HepG2 (cell line): ENCODE results near the gene TARDBP. TPM values are rescaled to one million over a fixed set of nuclear protein-coding genes. Genes with fewer than 3 reads are reported as not detected.
A peak's percentile ranks its signal among the peaks of the same experiment; 100 is the strongest.

ENCODE experiments used
- CBFB ChIP-seq: sonication (generic); formaldehyde crosslinking; IDR thresholded peaks from 2 replicates; pipeline ENCODE4 v1.4.0; 2020; ENCODE audit warnings: missing genetic modification reagents
- KIAA2018 ChIP-seq: sonication (generic); formaldehyde crosslinking; IDR thresholded peaks from 2 replicates; pipeline ENCODE4 v1.5.0; 2020; ENCODE audit warnings: mild to moderate bottlenecking, missing genetic modification reagents, borderline replicate concordance
- KLF16 ChIP-seq, 2 experiments: sonication (generic) in 1 of 2; formaldehyde crosslinking in 1 of 2; IDR thresholded peaks; 2 replicates each; pipeline versions ENCODE4 v1.6.1 to v1.8.0; 2016 to 2023; ENCODE audit warnings: missing genetic modification reagents in 2 of 2, missing compliant biosample characterization in 1 of 2
- RAD21 ChIP-seq: fragments of 450-650 bp; formaldehyde crosslinking; IDR thresholded peaks from 2 replicates; pipeline ENCODE4 v1.5.0; 2020; ENCODE audit warnings: mild to moderate bottlenecking
- RBM39 ChIP-seq: fragments of 200-400 bp; formaldehyde crosslinking; IDR thresholded peaks from one replicate; pipeline ENCODE4 v1.6.1; 2018; ENCODE audit warnings: antibody characterized with exemption, mild to moderate bottlenecking, low read depth, low read length; ENCODE audit not compliant: poor library complexity, severe bottlenecking
- SIN3A ChIP-seq: IDR thresholded peaks from 2 replicates; pipeline ENCODE4 v1.6.1; 2011; ENCODE audit warnings: low read depth, mild to moderate bottlenecking, control low read depth, low read length, borderline replicate concordance
- ZFY ChIP-seq: sonication (generic); formaldehyde crosslinking; IDR thresholded peaks from 2 replicates; pipeline ENCODE4 v1.4.0; 2020; ENCODE audit warnings: missing genetic modification reagents
- ZHX1 ChIP-seq: sonication (generic); formaldehyde crosslinking; IDR thresholded peaks from 2 replicates; pipeline ENCODE4 v1.8.1; 2022; ENCODE audit warnings: low read depth, mild to moderate bottlenecking, missing genetic modification reagents
- ZNF713 ChIP-seq: sonication (generic); formaldehyde crosslinking; IDR thresholded peaks from 2 replicates; pipeline ENCODE4 v1.4.0; 2020; ENCODE audit warnings: mild to moderate bottlenecking, missing genetic modification reagents
- polyA plus RNA-seq, 8 experiments: library from polyadenylated mRNA; depleted of rRNA in 3 of 8; stranded (reverse) in 7 of 8; unstranded in 1 of 8; fragments of >200 nt; fragmentation: Illumina TruSeq in 4 of 8; extraction: Trizol in 4 of 8; gene quantifications; 2 replicates each; pipeline versions ENCODE4 v1.2.1 to v1.2.3, GENCODE V29; 2011 to 2016; ENCODE audit warnings: low read depth in 4 of 8, missing spikeins in 1 of 8, mixed read lengths in 1 of 8; ENCODE audit not compliant: insufficient read depth in 1 of 8
- total RNA-seq, 5 experiments: library from RNA; depleted of rRNA; stranded (reverse); fragments of >200 nt; fragmentation: Illumina TruSeq; extraction: Trizol; gene quantifications; 2 replicates each; pipeline ENCODE4 v1.2.3, GENCODE V29; 2016; ENCODE audit warnings: low read depth in 1 of 5
- TF ChIP-seq, protein P1 (sequence below): sonication (generic); formaldehyde crosslinking; IDR thresholded peaks from 2 replicates; pipeline ENCODE4 v1.4.0; 2020; ENCODE audit warnings: missing genetic modification reagents, borderline replicate concordance
- TF ChIP-seq, protein P2 (sequence below): sonication (generic); formaldehyde crosslinking; IDR thresholded peaks from 2 replicates; pipeline ENCODE4 v1.4.0; 2020; ENCODE audit warnings: missing genetic modification reagents

TARDBP gene
- total and polyA plus RNA-seq, 2 of the 13 experiments (the other 11 are each of a cell fraction or from before 2014, with no cell fraction given): 62.4 to 93.0 TPM

DNA sequence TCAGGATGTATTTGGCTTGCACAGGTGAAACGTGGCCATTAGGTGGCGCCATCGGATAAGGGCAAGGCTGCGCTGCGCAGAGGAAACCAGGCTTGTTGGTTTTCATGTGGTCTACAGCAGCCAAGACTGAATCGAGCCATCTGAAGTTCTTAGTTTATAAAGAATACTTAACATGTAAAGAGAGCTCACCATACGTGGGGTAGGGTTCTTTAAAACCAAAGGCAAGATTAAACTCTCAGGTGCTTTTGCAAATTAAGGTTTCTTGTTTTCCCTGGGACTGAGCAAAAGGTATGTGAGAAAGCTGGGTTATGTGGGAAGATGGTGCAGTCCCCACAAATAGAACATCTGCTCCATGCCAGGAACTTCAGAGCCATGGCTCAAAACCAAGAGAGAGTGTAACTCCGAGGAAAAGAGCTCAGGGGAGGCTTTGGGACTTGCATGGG lies 25.3 kb downstream of the TARDBP start (continued):
- TF ChIP-seq KIAA2018 (CRISPR knock-in tag) (no peak), KLF16 (CRISPR knock-in tag; IDR thresholded peaks at IDR 0.05) (0 out of 4 replicates have a peak, but pooled peaks of 1 of the 2 experiments have one; percentile 30), RAD21 (CRISPR knock-in tag) (peak; percentile 94), ZFY (CRISPR knock-in tag) (peak; percentile 6; the same call in 1 of the 2 replicates), RBM39 (no peak), ZHX1 (CRISPR knock-in tag) (no peak), SIN3A (no peak), CBFB (no peak), ZNF713 (no peak)
- TF ChIP-seq, protein P1, sequence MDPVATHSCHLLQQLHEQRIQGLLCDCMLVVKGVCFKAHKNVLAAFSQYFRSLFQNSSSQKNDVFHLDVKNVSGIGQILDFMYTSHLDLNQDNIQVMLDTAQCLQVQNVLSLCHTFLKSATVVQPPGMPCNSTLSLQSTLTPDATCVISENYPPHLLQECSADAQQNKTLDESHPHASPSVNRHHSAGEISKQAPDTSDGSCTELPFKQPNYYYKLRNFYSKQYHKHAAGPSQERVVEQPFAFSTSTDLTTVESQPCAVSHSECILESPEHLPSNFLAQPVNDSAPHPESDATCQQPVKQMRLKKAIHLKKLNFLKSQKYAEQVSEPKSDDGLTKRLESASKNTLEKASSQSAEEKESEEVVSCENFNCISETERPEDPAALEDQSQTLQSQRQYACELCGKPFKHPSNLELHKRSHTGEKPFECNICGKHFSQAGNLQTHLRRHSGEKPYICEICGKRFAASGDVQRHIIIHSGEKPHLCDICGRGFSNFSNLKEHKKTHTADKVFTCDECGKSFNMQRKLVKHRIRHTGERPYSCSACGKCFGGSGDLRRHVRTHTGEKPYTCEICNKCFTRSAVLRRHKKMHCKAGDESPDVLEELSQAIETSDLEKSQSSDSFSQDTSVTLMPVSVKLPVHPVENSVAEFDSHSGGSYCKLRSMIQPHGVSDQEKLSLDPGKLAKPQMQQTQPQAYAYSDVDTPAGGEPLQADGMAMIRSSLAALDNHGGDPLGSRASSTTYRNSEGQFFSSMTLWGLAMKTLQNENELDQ (CRISPR knock-in tag): peak; percentile 56; the same call in 1 of the 2 replicates
- TF ChIP-seq, protein P2, sequence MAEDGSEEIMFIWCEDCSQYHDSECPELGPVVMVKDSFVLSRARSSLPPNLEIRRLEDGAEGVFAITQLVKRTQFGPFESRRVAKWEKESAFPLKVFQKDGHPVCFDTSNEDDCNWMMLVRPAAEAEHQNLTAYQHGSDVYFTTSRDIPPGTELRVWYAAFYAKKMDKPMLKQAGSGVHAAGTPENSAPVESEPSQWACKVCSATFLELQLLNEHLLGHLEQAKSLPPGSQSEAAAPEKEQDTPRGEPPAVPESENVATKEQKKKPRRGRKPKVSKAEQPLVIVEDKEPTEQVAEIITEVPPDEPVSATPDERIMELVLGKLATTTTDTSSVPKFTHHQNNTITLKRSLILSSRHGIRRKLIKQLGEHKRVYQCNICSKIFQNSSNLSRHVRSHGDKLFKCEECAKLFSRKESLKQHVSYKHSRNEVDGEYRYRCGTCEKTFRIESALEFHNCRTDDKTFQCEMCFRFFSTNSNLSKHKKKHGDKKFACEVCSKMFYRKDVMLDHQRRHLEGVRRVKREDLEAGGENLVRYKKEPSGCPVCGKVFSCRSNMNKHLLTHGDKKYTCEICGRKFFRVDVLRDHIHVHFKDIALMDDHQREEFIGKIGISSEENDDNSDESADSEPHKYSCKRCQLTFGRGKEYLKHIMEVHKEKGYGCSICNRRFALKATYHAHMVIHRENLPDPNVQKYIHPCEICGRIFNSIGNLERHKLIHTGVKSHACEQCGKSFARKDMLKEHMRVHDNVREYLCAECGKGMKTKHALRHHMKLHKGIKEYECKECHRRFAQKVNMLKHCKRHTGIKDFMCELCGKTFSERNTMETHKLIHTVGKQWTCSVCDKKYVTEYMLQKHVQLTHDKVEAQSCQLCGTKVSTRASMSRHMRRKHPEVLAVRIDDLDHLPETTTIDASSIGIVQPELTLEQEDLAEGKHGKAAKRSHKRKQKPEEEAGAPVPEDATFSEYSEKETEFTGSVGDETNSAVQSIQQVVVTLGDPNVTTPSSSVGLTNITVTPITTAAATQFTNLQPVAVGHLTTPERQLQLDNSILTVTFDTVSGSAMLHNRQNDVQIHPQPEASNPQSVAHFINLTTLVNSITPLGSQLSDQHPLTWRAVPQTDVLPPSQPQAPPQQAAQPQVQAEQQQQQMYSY: no peak
